ENCODE data around the gene PRKCZ. TPM values are rescaled to one million over a fixed set of nuclear protein-coding genes. Genes with fewer than 3 reads are reported as not detected.

The PRKCZ gene
- total and polyA plus RNA-seq, 2 of the 4 experiments (the other 2 are of a cell fraction): 2.0 to 3.5 TPM

- Histone ChIP-seq H3K9ac (ENCODE audit: low read depth, low read length) (no peak overlapping the region), H2BK15ac (ENCODE audit: low read depth, low read length) (peak overlapping the region; percentile 11; the same call in 1 of the 3 replicates), H3K36me3 (ENCODE audit: control insufficient read depth, insufficient read depth, low read length) (no peaks in the 10 kb centered on the region), H3K4me3 (ENCODE audit: insufficient read depth, low read depth, low read length) (no peak overlapping the region), H2AK9ac (replicated peaks; ENCODE audit: low read depth, low read length, poor library complexity) (no peak overlapping the region), H3K27me3 (ENCODE audit: control insufficient read depth, insufficient read depth, low read length) (peaks cover 2% of the 10 kb centered on the region; the same call in 1 of the 2 replicates), H4K5ac (ENCODE audit: low read depth, low read length) (no peak overlapping the region), H2BK20ac (ENCODE audit: low read depth, low read length) (0 out of 2 replicates have a peak overlapping the region, but pooled peaks have one; percentile 39), H2AFZ (replicated peaks; ENCODE audit: low read length, poor library complexity) (peak overlapping the region; percentile 15), H3K27ac (ENCODE audit: insufficient read depth, low read length) (no peak overlapping the region), H2BK5ac (ENCODE audit: low read depth, low read length, poor library complexity, severe bottlenecking) (no peak overlapping the region), H4K91ac (ENCODE audit: insufficient read depth, low read depth, low read length) (peak overlapping the region; percentile 46), H3K4ac (ENCODE audit: low read depth, low read length) (peak overlapping the region; percentile 61), H4K8ac (ENCODE audit: low read depth in 2 of 2, low read length in 2 of 2) (peak overlapping the region in 1 of 2 experiments; percentile 60; a peak in 1 of 4 replicates), H3K18ac (ENCODE audit: low read depth, low read length) (no peak overlapping the region), H3K14ac (replicated peaks; ENCODE audit: low read depth, low read length) (no peak overlapping the region), H3K23ac (ENCODE audit: low read depth, low read length) (no peak overlapping the region), H2AK5ac (ENCODE audit: low read depth, low read length) (peak overlapping the region; percentile 27; the same call in 1 of the 2 replicates), H2BK120ac (ENCODE audit: low read depth, low read length) (peak overlapping the region; percentile 72), H3K9me1 (ENCODE audit: insufficient read depth, low read length) (peaks cover 4% of the 10 kb centered on the region; the same call in 1 of the 2 replicates), H3K9me3 (ENCODE audit: control insufficient read depth, insufficient read depth, low read length) (no peaks in the 10 kb centered on the region), H3K56ac (ENCODE audit: extremely low read depth, insufficient read depth, low read length) (no peak overlapping the region), H3K4me1 (ENCODE audit: control insufficient read depth, insufficient read depth, low read length) (peaks cover 6% of the 10 kb centered on the region), H3K4me2 (ENCODE audit: low read depth, low read length) (no peak overlapping the region), H4K20me1 (ENCODE audit: insufficient read depth, low read length) (no peaks in the 10 kb centered on the region), H3K79me1 (ENCODE audit: low read depth in 1 of 2, low read length in 2 of 2) (no peaks in the 10 kb centered on the region)
- ATAC-seq (ENCODE audit: low read depth): no peak
- CTCF ChIA-PET: no interaction called here
- POLR2A ChIA-PET (ENCODE audit: unreplicated experiment): no interaction called here
- 74% methylated on average over 5 of the region's 21 CpGs; no CpG with 5 or more reads in 1 of the 2 experiments for WGBS, 2 experiments (ENCODE audit: extremely low coverage in 2 of 2, insufficient read length in 1 of 2)
- intact Hi-C loops (cut with micrococcal nuclease): no loop called here
- DNase-seq: no peak
- dilution Hi-C loops (cut with HindIII; ENCODE audit: low sequenced_read_pairs, unreplicated experiment): no loop called here
- no peak for TF ChIP-seq MAFK (IDR thresholded peaks at IDR 0.05; ENCODE audit: low read depth, low read length)
- TF ChIP-seq USF2 (IDR thresholded peaks at IDR 0.05; ENCODE audit: low read depth, low read length): no peak
- no peak for TF ChIP-seq MXI1 (IDR thresholded peaks at IDR 0.05; ENCODE audit: borderline replicate concordance, low read depth, low read length)
- TF ChIP-seq FOS (IDR thresholded peaks at IDR 0.05; ENCODE audit: low read depth, low read length): no peak
- no peak for TF ChIP-seq ELK1 (IDR thresholded peaks at IDR 0.05; ENCODE audit: borderline replicate concordance, low read depth, low read length)
- TF ChIP-seq RFX5 (IDR thresholded peaks at IDR 0.05; ENCODE audit: low read depth, low read length): no peak
- TF ChIP-seq NFE2L2 (IDR thresholded peaks at IDR 0.05; ENCODE audit: low read depth, low read length): no peak
- TF ChIP-seq SMC3 (IDR thresholded peaks at IDR 0.05; ENCODE audit: low read depth, low read length): no peak
- TF ChIP-seq CTCF (conservative IDR thresholded peaks at IDR 0.05; ENCODE audit: low read depth, low read length): no peak
- TF ChIP-seq RAD21 (IDR thresholded peaks at IDR 0.05; ENCODE audit: low read length): no peak
- TF ChIP-seq POLR2A (IDR thresholded peaks at IDR 0.05; ENCODE audit: low read depth, low read length): no peak
- BruUV-seq (replicated peaks): no TSS peak
- in situ Hi-C loops (cut with MboI; ENCODE audit: low sequenced_read_pairs): no loop called here
Observed at GRCh38 chr1:2087766-2088165, 37.6 kb downstream of the PRKCZ start.
